B cell (primary cell): Measurements from ENCODE around the gene HACD1. TPM values are rescaled to one million over a fixed set of nuclear protein-coding genes. Genes with fewer than 3 reads are reported as not detected.

ENCODE experiments used
- ATAC-seq: fragments of 200-7000 bp; cut with Tn5 transposase; one replicate; pipeline ENCODE4 v1.10.0; 2021; ENCODE audit warnings: low read depth, mild to moderate bottlenecking, moderate number of reproducible peaks, moderate library complexity
- CTCF ChIA-PET: fragments of 350-600 bp; sonication (Branson Sonifier 250); formaldehyde crosslinking; loops from one replicate; lab custom pipeline; 2021; ENCODE audit warnings: antibody characterized with exemption, inconsistent platforms; lab: Charles Lee
- POLR2A ChIA-PET: fragments of 350-600 bp; sonication (Branson Sonifier 250); formaldehyde crosslinking; loops from one replicate; lab custom pipeline; 2021; ENCODE audit warnings: antibody characterized with exemption; lab: Charles Lee
- DNase-seq: peaks from one replicate; pipeline ENCODE4 v3.0.0; 2013
- H2AFZ ChIP-seq: 2 replicates; pipeline ENCODE4 v1.6.1; 2012; ENCODE audit warnings: mild to moderate bottlenecking, low read depth, low read length; ENCODE audit not compliant: insufficient read depth, poor library complexity, severe bottlenecking
- H3K27ac ChIP-seq, 2 donors: 1 replicate in 1 of 2; 2 replicates in 1 of 2; pipeline ENCODE4 v1.5.1; 2012 to 2013; ENCODE audit warnings: low read length in 2 of 2, mild to moderate bottlenecking in 2 of 2, moderate library complexity in 1 of 2
- H3K27me3 ChIP-seq, 4 experiments: fragments of 200-600 bp in 1 of 4; sonication (generic) in 1 of 4; replicated peaks in 1 of 4; 1 replicate in 2 of 4; 2 replicates in 2 of 4; pipeline versions ENCODE4 v1.6.1 to v1.7.0; 2013 to 2016; ENCODE audit warnings: low read length in 3 of 4, mild to moderate bottlenecking in 2 of 4, mixed read lengths in 1 of 4, moderate library complexity in 1 of 4; ENCODE audit not compliant: insufficient read depth in 4 of 4, control insufficient read depth in 3 of 4; ENCODE audit errors: control extremely low read depth in 1 of 4
- H3K36me3 ChIP-seq, 2 experiments: replicated peaks in 1 of 2; 1 replicate in 1 of 2; 2 replicates in 1 of 2; pipeline versions ENCODE4 v1.6.1 to v1.7.1; 2013; ENCODE audit warnings: low read length in 1 of 2; ENCODE audit not compliant: insufficient read depth in 2 of 2, control insufficient read depth in 1 of 2; ENCODE audit errors: control extremely low read depth in 1 of 2, extremely low read depth in 1 of 2
- H3K4me1 ChIP-seq, 2 donors: fragments of 200-600 bp in 1 of 2; sonication (generic) in 1 of 2; 1 replicate in 1 of 2; 2 replicates in 1 of 2; pipeline versions ENCODE4 v1.5.1 to v1.6.1; 2013 to 2017; ENCODE audit warnings: low read length in 2 of 2; ENCODE audit not compliant: control insufficient read depth in 2 of 2, insufficient read depth in 2 of 2
- H3K4me2 ChIP-seq: replicated peaks from 2 replicates; pipeline ENCODE3; 2012; ENCODE audit warnings: mild to moderate bottlenecking, low read depth, low read length; ENCODE audit not compliant: poor library complexity, severe bottlenecking
- H3K4me3 ChIP-seq, 5 experiments: fragments of 200-600 bp in 1 of 5; sonication (generic) in 1 of 5; 1 replicate in 3 of 5; 2 replicates in 2 of 5; pipeline versions ENCODE4 v1.5.1 to v1.7.0; 2011 to 2016; ENCODE audit warnings: low read length in 4 of 5, mild to moderate bottlenecking in 4 of 5, low read depth in 2 of 5, control low read depth in 1 of 5, moderate library complexity in 1 of 5; ENCODE audit not compliant: insufficient read depth in 1 of 5; ENCODE audit errors: control extremely low read depth in 1 of 5, extremely low read depth in 1 of 5
- H3K79me2 ChIP-seq: fragments of 200-600 bp; sonication (generic); one replicate; pipeline ENCODE4 v1.6.0; 2016; ENCODE audit warnings: low read length; ENCODE audit not compliant: control insufficient read depth, insufficient read depth
- H3K9ac ChIP-seq: fragments of 200-600 bp; sonication (generic); 2 replicates; pipeline ENCODE4 v1.6.1; 2017; ENCODE audit warnings: mild to moderate bottlenecking, low read length, moderate library complexity
- H3K9me3 ChIP-seq, 3 donors: one replicate each; pipeline versions ENCODE4 v1.6.1 to v1.7.1; 2013; ENCODE audit warnings: low read length in 2 of 3; ENCODE audit not compliant: control insufficient read depth in 2 of 3, insufficient read depth in 1 of 3; ENCODE audit errors: control extremely low read depth in 1 of 3
- H4K20me1 ChIP-seq: 2 replicates; pipeline ENCODE4 v1.6.0; 2012; ENCODE audit warnings: mild to moderate bottlenecking, low read length; ENCODE audit not compliant: insufficient read depth, control insufficient read depth, poor library complexity, severe bottlenecking
- H3K27ac Mint-ChIP-seq: one replicate; pipeline ENCODE4 v1.8.0; 2021; ENCODE audit warnings: mixed read lengths
- H3K27me3 Mint-ChIP-seq: one replicate; pipeline ENCODE4 v1.8.0; 2021; ENCODE audit warnings: mixed read lengths
- H3K4me1 Mint-ChIP-seq: one replicate; pipeline ENCODE4 v1.8.0; 2021; ENCODE audit warnings: mixed read lengths
- H3K4me3 Mint-ChIP-seq: one replicate; pipeline ENCODE4 v1.8.0; 2021; ENCODE audit warnings: mixed read lengths
- H3K9me3 Mint-ChIP-seq: one replicate; pipeline ENCODE4 v1.8.0; 2022; ENCODE audit warnings: mixed read lengths; ENCODE audit not compliant: insufficient read depth
- EZH2 ChIP-seq: IDR thresholded peaks from 2 replicates; pipeline ENCODE4 v1.6.1; 2012; ENCODE audit warnings: borderline replicate concordance, low read depth, mild to moderate bottlenecking, moderate library complexity, low read length; ENCODE audit not compliant: insufficient read depth, poor library complexity, severe bottlenecking
- WGBS: methylation state at CpG from one replicate; pipeline ENCODE4 v1.1.5; 2013; ENCODE audit warnings: missing lambda C conversion rate; ENCODE audit not compliant: insufficient coverage; 5-methylcytosine and 5-hydroxymethylcytosine counted together
- intact Hi-C: fragments of 100-400 bp; cut with micrococcal nuclease; formaldehyde crosslinking; loops from one replicate; pipeline ENCODE4 v1.10.0; 2022
- polyA plus RNA-seq: library from polyadenylated mRNA; depleted of rRNA; stranded (reverse); fragments of >200 nt; gene quantifications from 2 replicates; pipeline ENCODE4 v1.2.3, GENCODE V29; 2012
- total RNA-seq, 2 donors: library from RNA; stranded (reverse); fragments of 120-200 nt in 1 of 2; gene quantifications; 1 replicate in 1 of 2; 2 replicates in 1 of 2; pipeline versions ENCODE4 v1.2.3 to v1.2.4, GENCODE V29; 2013 to 2022
- TF ChIP-seq, protein P1 (sequence below): fragments of 200-600 bp; IDR thresholded peaks from one replicate; pipeline ENCODE4 v1.8.0; 2022; ENCODE audit warnings: antibody characterized with exemption, mild to moderate bottlenecking

HACD1 gene
- total and polyA plus RNA-seq, 2 donors (not counting 1 experiment from before 2014, with no cell fraction given) = 1.6 TPM; not detected in 1

DNA sequence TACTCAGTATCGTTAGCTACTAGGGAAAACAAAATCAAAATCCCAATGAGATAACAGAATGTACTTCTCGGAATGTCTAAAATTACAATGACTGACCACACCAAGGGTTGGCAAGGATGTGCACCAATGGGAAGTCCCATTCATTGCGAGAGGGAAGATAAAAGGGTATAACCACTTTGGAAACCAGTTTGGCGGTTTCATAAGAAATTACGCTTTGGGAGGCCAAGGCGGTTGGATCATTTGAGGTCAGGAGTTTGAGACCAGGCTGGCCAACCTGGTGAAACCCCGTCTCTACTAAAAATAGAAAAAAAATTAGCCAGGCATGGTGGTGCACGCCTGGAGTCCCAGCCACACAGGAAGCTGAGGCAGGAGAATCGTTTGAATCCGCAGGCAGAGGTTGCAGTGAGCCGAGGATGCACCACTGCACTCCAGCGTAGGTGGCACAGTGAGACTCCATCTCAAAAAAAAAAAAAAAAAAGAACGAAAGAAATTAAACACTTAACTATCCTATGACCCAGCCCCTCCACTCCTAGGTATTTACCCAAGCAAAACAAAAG is 7.6 kb downstream of the HACD1 start:
- Mint-ChIP-seq H3K9me3 (no peaks in the 10 kb centered on the region), H3K4me1 (peaks cover 2% of the 10 kb centered on the region), H3K27ac (no peak overlapping the region), H3K4me3 (no peak overlapping the region), H3K27me3 (peaks cover 4% of the 10 kb centered on the region)
- Histone ChIP-seq H3K36me3 (no peaks in the 10 kb centered on the region), H3K79me2 (no peaks in the 10 kb centered on the region), H4K20me1 (no peaks in the 10 kb centered on the region), H3K9me3 (no peaks in the 10 kb centered on the region), H2AFZ (no peak overlapping the region), H3K27ac (no peak overlapping the region), H3K4me3 (no peak overlapping the region), H3K4me2 (no peak overlapping the region), H3K4me1 (no peaks in the 10 kb centered on the region), H3K27me3 (no peaks in the 10 kb centered on the region), H3K9ac (no peak overlapping the region)
- TF ChIP-seq, protein P1, sequence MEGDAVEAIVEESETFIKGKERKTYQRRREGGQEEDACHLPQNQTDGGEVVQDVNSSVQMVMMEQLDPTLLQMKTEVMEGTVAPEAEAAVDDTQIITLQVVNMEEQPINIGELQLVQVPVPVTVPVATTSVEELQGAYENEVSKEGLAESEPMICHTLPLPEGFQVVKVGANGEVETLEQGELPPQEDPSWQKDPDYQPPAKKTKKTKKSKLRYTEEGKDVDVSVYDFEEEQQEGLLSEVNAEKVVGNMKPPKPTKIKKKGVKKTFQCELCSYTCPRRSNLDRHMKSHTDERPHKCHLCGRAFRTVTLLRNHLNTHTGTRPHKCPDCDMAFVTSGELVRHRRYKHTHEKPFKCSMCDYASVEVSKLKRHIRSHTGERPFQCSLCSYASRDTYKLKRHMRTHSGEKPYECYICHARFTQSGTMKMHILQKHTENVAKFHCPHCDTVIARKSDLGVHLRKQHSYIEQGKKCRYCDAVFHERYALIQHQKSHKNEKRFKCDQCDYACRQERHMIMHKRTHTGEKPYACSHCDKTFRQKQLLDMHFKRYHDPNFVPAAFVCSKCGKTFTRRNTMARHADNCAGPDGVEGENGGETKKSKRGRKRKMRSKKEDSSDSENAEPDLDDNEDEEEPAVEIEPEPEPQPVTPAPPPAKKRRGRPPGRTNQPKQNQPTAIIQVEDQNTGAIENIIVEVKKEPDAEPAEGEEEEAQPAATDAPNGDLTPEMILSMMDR = no peak
- no peak for TF ChIP-seq EZH2
- DNase-seq (no peak), ATAC-seq (no peak)
- CTCF ChIA-PET = interaction anchor here (0.7 to 6.1 kb wide), 10 partner anchors 10 to 196 kb away, joined by 3 to 75 read pairs (median 4); no protein-coding TSS in a partner anchor
- POLR2A ChIA-PET = no interaction called here
- WGBS = 91% methylated on average over 9 of the region's 13 CpGs
- intact Hi-C loops = loop anchor here (5.0 kb wide), 1 partner anchor 628 kb away; no protein-coding TSS in a partner anchor

DNA sequence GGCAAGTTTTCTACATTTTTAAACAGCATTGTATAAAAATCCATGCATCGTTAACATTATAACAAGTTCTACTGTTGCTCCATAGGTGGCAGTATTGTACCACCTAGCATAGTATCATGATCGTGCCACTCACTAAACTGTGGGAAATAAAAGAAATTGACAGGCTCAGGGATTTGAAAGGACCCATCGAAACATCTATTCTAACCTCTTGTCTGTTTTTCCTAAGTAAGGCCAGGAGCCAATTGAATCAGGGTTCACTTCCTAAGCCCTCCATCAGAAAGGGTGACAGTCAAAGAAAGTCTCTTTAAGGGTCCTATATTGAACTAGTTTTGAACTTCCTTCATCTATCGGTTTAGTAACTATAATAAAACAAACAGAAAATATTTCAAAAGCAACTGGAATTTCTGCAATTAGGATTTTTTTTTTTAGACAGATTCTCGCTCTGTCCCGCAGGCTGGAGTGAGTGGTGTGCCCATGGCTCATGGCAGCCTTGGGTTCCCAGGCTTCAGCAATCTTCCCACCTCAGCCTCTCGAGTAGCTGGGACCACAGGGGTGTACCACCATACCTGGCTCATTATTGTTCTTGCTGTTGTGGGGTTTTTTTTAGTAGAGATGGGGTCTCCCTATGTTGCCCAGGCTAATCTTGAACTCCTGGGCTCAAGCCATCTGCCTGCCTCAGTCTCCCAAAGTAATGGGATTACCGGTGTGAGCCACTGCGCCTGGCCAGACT is 9.4 kb downstream of the HACD1 start:
- Mint-ChIP-seq H3K4me3 (no peak overlapping the region), H3K27ac (no peak overlapping the region), H3K27me3 (peaks cover 4% of the 10 kb centered on the region), H3K4me1 (peaks cover 2% of the 10 kb centered on the region), H3K9me3 (no peaks in the 10 kb centered on the region)
- intact Hi-C loops = loop anchor here (1.0 to 5.0 kb wide), 2 partner anchors 136 to 630 kb away; no protein-coding TSS in a partner anchor
- Histone ChIP-seq H3K36me3 (no peaks in the 10 kb centered on the region), H2AFZ (no peak overlapping the region), H3K4me2 (no peak overlapping the region), H3K27me3 (no peaks in the 10 kb centered on the region), H3K79me2 (no peaks in the 10 kb centered on the region), H3K9ac (no peak overlapping the region), H3K4me1 (no peaks in the 10 kb centered on the region), H3K9me3 (no peaks in the 10 kb centered on the region), H4K20me1 (no peaks in the 10 kb centered on the region), H3K4me3 (no peak overlapping the region), H3K27ac (no peak overlapping the region)
- TF ChIP-seq, protein P1 = peak; percentile 96
- no peak for TF ChIP-seq EZH2
- 67% methylated on average over 3 of the region's 9 CpGs for WGBS
- DNase-seq (peak; percentile 64), ATAC-seq (peak; percentile 76)
- ChIA-PET POLR2A (no interaction called here), CTCF (interaction anchor here (0.9 to 6.1 kb wide), 13 partner anchors 11 to 780 kb away, joined by 3 to 75 read pairs (median 6); partner anchors contain the start of gene STAM)
